Measurements from ENCODE around the gene SEMA6A. TPM values are rescaled to one million over a fixed set of nuclear protein-coding genes. Genes with fewer than 3 reads are reported as not detected.

The SEMA6A gene
- total RNA-seq, 2 experiments from 2014 or later = not detected

DNA sequence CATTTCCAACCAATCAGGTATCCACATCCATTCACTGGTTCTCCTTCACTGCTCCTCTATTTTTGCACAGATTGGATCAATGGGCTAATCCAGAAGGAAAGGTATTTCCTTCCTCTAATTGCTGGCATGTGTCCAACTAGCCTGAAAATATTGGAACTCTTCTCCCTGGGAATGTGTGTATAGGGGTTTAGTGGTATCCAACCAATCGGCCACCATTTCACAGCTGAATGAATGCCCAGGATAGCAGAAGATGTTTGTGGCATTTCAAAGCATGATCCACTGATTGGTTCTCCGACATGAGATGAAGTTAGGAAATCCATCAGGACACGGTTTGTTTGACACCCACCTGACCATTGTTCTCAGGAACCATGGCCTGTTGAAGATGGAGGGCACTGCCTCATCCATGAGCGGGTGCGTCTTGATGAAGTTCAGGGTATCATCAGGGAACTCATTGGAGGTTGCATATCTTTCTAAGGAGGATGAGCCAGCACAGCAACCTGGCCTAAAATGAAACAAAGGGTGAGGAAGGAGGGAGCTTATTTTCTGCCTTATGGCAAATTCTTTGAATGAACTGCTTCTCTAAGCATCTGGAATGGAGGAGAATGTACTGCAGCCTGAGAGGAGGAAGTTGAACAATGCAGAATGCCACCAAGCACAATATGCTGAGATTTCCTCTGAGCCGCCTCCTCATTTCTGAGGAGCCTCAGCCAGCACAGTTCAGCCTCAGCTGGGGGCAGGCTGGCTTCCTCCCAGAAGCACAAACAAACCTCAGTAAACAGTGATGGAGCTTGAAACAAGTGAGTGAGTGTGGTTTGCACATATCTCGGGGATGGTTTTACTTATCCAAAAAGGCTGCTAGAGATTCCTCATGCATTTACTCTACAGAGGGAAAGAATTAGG is 94.6 kb downstream of the SEMA6A start:
- Histone ChIP-seq H3K4me3 (ENCODE audit: low read depth, low read length, poor library complexity, severe bottlenecking) (no peak overlapping the region), H3K9me2 (ENCODE audit: insufficient read depth, low read length) (no peaks in the 10 kb centered on the region), H3K4me2 (ENCODE audit: low read length) (no peak overlapping the region), H4K20me1 (ENCODE audit: insufficient read depth, low read length) (no peaks in the 10 kb centered on the region), H3K4me1 (ENCODE audit: insufficient read depth, low read length, poor library complexity, severe bottlenecking) (no peaks in the 10 kb centered on the region), H3K27ac (ENCODE audit: low read depth, low read length, poor library complexity, severe bottlenecking) (no peak overlapping the region), H3K36me3 (ENCODE audit: insufficient read depth, low read length) (no peaks in the 10 kb centered on the region), H3K9me3 (ENCODE audit: low read length) (no peaks in the 10 kb centered on the region), H2AFZ (ENCODE audit: low read length) (no peak overlapping the region), H3K79me2 (ENCODE audit: insufficient read depth, low read depth, low read length) (no peaks in the 10 kb centered on the region)
- intact Hi-C loops (cut with micrococcal nuclease; ENCODE audit: unreplicated experiment) = no loop called here
- BruUV-seq (replicated peaks) = no TSS peak
- CTCF ChIA-PET (ENCODE audit: unreplicated experiment) = no interaction called here
- TF ChIP-seq, protein P1, sequence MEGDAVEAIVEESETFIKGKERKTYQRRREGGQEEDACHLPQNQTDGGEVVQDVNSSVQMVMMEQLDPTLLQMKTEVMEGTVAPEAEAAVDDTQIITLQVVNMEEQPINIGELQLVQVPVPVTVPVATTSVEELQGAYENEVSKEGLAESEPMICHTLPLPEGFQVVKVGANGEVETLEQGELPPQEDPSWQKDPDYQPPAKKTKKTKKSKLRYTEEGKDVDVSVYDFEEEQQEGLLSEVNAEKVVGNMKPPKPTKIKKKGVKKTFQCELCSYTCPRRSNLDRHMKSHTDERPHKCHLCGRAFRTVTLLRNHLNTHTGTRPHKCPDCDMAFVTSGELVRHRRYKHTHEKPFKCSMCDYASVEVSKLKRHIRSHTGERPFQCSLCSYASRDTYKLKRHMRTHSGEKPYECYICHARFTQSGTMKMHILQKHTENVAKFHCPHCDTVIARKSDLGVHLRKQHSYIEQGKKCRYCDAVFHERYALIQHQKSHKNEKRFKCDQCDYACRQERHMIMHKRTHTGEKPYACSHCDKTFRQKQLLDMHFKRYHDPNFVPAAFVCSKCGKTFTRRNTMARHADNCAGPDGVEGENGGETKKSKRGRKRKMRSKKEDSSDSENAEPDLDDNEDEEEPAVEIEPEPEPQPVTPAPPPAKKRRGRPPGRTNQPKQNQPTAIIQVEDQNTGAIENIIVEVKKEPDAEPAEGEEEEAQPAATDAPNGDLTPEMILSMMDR (conservative IDR thresholded peaks at IDR 0.05; ENCODE audit: low read length) = no peak
- TF ChIP-seq EZH2phosphoT487 (IDR thresholded peaks at IDR 0.05; ENCODE audit: borderline replicate concordance, low read depth, low read length) = no peak
- POLR2A ChIA-PET = interaction anchor here (0.8 kb wide), 1 partner anchor 12 kb away, joined by 3 read pairs; no protein-coding TSS in a partner anchor
- DNase-seq (ENCODE audit: low spot score) = no peak

DNA sequence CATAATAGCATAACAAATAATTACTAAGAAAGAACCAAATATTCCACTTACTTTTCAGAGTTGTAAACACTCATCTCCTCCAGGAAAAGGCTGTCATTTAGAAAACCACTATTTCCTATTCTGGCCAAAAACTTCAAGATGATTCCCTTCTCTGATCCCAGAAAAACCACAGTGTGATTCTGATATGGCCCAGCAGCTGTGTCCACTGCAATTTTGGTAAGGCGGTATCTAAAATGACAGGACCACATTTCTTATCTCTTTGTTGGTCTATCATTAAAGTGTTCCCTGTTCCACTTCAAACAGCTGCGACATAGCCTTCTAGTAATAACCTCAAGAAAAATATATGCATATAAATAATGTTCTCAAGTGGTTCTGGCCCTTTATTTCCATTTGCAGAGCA is 96.1 kb downstream of the SEMA6A start:
- Histone ChIP-seq H3K4me1 (ENCODE audit: insufficient read depth, low read length, poor library complexity, severe bottlenecking) (no peaks in the 10 kb centered on the region), H2AFZ (ENCODE audit: low read length) (no peak overlapping the region), H3K4me2 (ENCODE audit: low read length) (no peak overlapping the region), H3K9me2 (ENCODE audit: insufficient read depth, low read length) (no peaks in the 10 kb centered on the region), H3K79me2 (ENCODE audit: insufficient read depth, low read depth, low read length) (no peaks in the 10 kb centered on the region), H3K9me3 (ENCODE audit: low read length) (no peaks in the 10 kb centered on the region), H4K20me1 (ENCODE audit: insufficient read depth, low read length) (no peaks in the 10 kb centered on the region), H3K27ac (ENCODE audit: low read depth, low read length, poor library complexity, severe bottlenecking) (no peak overlapping the region), H3K4me3 (ENCODE audit: low read depth, low read length, poor library complexity, severe bottlenecking) (no peak overlapping the region), H3K36me3 (ENCODE audit: insufficient read depth, low read length) (no peaks in the 10 kb centered on the region)
- ChIA-PET POLR2A (no interaction called here), CTCF (ENCODE audit: unreplicated experiment) (no interaction called here)
- TF ChIP-seq, protein P1 (conservative IDR thresholded peaks at IDR 0.05; ENCODE audit: low read length) = no peak
- TF ChIP-seq EZH2phosphoT487 (IDR thresholded peaks at IDR 0.05; ENCODE audit: borderline replicate concordance, low read depth, low read length) = no peak
- DNase-seq (ENCODE audit: low spot score) = no peak
- intact Hi-C loops (cut with micrococcal nuclease; ENCODE audit: unreplicated experiment) = no loop called here
- BruUV-seq (replicated peaks) = no TSS peak
